ENCODE data around the gene CDC20B.

- no peak for TF ChIP-seq CTCF (IDR thresholded peaks at IDR 0.05)
- no peak for TF ChIP-seq EP300 (IDR thresholded peaks at IDR 0.05)
- TF ChIP-seq POLR2AphosphoS5 (IDR thresholded peaks at IDR 0.05) = no peak
Measured at GRCh38 chr5:55096182-55096581, 76.8 kb downstream of the CDC20B start.
